HepG2 (cell line): ENCODE results near the gene RSPH4A.

ENCODE experiments used
- CREB1 ChIP-seq, 2 experiments: fragments of 450-650 bp in 1 of 2; IDR thresholded peaks; 2 replicates each; pipeline ENCODE4 v1.6.1; 2016 to 2017; ENCODE audit warnings: control low read depth in 1 of 2, mild to moderate bottlenecking in 1 of 2, missing compliant biosample characterization in 1 of 2, missing genetic modification characterization in 1 of 2
- GABPA ChIP-seq, 2 experiments: IDR thresholded peaks; 2 replicates each; pipeline ENCODE4 v1.6.1; 2011 to 2016; ENCODE audit warnings: low read depth in 2 of 2, low read length in 1 of 2, missing biosample characterization in 1 of 2, missing genetic modification characterization in 1 of 2
- KDM1A ChIP-seq: IDR thresholded peaks from 2 replicates; pipeline ENCODE4 v1.6.1; 2016; ENCODE audit warnings: missing compliant biosample characterization
- MTF1 ChIP-seq: sonication (generic); formaldehyde crosslinking; IDR thresholded peaks from 2 replicates; pipeline ENCODE4 v1.5.0; 2020; ENCODE audit warnings: missing genetic modification reagents
- NR2F6 ChIP-seq, 2 experiments: IDR thresholded peaks; 2 replicates each; pipeline ENCODE4 v1.6.1; 2016; ENCODE audit warnings: antibody characterized with exemption in 1 of 2, mild to moderate bottlenecking in 1 of 2
- PAF1 ChIP-seq: IDR thresholded peaks from 2 replicates; pipeline ENCODE4 v1.6.1; 2016; ENCODE audit warnings: missing genetic modification reagents, missing compliant biosample characterization
- ZBTB26 ChIP-seq: IDR thresholded peaks from 2 replicates; pipeline ENCODE4 v1.6.1; 2016; ENCODE audit warnings: missing compliant biosample characterization, missing genetic modification reagents, borderline replicate concordance
- ZNF672 ChIP-seq: sonication (generic); formaldehyde crosslinking; IDR thresholded peaks from 2 replicates; pipeline ENCODE4 v1.8.1; 2022; ENCODE audit warnings: missing genetic modification reagents
- TF ChIP-seq, protein P1 (sequence below): sonication (generic); formaldehyde crosslinking; IDR thresholded peaks from 2 replicates; pipeline ENCODE4 v1.5.0; 2020; ENCODE audit warnings: mild to moderate bottlenecking, missing genetic modification reagents, moderate library complexity
- TF ChIP-seq, protein P2 (sequence below): sonication (generic); formaldehyde crosslinking; IDR thresholded peaks from 2 replicates; pipeline ENCODE4 v1.5.1; 2020; ENCODE audit warnings: mild to moderate bottlenecking, moderate library complexity, missing genetic modification reagents

GRCh38 chr6:116596815-116597214 lies 19.5 kb upstream of the RSPH4A start:
- TF ChIP-seq GABPA (IDR thresholded peaks at IDR 0.05; ENCODE audit: low read depth, low read length) (no peak), GABPA (CRISPR knock-in tag; IDR thresholded peaks at IDR 0.05; ENCODE audit: low read depth) (no peak), ZBTB26 (CRISPR knock-in tag) (no peak), CREB1 (IDR thresholded peaks at IDR 0.05) (no peak), CREB1 (CRISPR knock-in tag; IDR thresholded peaks at IDR 0.05) (no peak), KDM1A (no peak), MTF1 (no peak), PAF1 (CRISPR knock-in tag) (no peak), ZNF672 (no peak), NR2F6 (IDR thresholded peaks at IDR 0.05) (no peak), NR2F6 (CRISPR knock-in tag; IDR thresholded peaks at IDR 0.05) (no peak)
- TF ChIP-seq, protein P1, sequence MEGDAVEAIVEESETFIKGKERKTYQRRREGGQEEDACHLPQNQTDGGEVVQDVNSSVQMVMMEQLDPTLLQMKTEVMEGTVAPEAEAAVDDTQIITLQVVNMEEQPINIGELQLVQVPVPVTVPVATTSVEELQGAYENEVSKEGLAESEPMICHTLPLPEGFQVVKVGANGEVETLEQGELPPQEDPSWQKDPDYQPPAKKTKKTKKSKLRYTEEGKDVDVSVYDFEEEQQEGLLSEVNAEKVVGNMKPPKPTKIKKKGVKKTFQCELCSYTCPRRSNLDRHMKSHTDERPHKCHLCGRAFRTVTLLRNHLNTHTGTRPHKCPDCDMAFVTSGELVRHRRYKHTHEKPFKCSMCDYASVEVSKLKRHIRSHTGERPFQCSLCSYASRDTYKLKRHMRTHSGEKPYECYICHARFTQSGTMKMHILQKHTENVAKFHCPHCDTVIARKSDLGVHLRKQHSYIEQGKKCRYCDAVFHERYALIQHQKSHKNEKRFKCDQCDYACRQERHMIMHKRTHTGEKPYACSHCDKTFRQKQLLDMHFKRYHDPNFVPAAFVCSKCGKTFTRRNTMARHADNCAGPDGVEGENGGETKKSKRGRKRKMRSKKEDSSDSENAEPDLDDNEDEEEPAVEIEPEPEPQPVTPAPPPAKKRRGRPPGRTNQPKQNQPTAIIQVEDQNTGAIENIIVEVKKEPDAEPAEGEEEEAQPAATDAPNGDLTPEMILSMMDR (CRISPR knock-in tag), result no peak
- TF ChIP-seq, protein P2, sequence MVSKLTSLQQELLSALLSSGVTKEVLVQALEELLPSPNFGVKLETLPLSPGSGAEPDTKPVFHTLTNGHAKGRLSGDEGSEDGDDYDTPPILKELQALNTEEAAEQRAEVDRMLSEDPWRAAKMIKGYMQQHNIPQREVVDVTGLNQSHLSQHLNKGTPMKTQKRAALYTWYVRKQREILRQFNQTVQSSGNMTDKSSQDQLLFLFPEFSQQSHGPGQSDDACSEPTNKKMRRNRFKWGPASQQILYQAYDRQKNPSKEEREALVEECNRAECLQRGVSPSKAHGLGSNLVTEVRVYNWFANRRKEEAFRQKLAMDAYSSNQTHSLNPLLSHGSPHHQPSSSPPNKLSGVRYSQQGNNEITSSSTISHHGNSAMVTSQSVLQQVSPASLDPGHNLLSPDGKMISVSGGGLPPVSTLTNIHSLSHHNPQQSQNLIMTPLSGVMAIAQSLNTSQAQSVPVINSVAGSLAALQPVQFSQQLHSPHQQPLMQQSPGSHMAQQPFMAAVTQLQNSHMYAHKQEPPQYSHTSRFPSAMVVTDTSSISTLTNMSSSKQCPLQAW (CRISPR knock-in tag), result no peak
